Effector CD8-positive, alpha-beta T cell (primary cell): ENCODE results near the gene ETFDH.
"Not testable (repeated sequence)": the region's sequence is repeated elsewhere in the genome, so short reads cannot be mapped to it uniquely, and the experiment has no call there.

ENCODE experiments used
- DNase-seq: peaks from one replicate; lab custom pipeline; 2025; lab: John Stamatoyannopoulos, UW
- total RNA-seq, 4 experiments: gene quantifications; one replicate each; lab custom pipeline; 2026; lab: John Stamatoyannopoulos, UW

Gene ETFDH
- 24.7 to 47.3 (median 27.2) reads per million in 4 experiments for total RNA-seq

DNA sequence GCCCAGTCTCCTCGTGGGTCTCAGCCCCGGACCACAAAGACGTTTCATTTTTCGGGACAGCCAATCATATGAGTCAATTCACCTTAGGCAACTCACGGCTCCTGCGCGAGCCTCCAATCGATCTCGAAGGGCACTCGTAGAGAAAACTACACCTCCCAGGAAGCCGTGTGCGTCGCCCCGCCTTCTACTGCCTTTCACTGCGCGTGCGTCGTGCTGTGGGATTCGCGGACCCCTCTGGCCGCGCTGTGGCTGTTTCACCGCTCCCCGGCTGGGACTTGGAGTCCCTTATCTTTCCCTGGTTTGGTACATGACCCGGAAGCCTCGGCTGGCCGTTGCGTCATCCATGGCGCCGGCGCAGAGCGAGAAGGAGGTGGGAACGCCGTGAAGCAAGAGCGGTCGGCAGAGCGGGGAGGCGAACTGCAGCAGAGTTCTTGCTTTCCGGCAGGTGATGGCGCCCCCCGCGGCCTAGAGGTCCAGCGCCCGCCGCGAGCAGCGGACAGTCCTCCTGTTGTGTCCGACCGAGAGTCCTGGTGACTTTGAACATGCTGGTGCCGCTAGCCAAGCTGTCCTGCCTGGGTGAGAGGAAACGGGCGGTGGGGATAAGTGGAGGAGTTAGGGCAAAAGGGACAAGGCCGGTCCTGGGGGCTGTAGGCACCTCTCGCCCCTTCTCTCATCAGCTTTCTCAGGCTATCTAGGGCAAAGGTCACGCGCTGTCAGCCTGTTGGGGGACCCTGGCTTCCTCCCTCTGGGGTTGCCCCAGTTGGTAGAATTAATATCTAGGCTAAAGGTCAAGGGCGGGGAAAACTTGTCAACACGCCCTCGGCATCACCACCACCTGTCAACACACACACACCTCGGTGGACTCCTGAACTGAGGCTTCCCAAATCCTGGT, at the start of gene ETFDH:
ETFDH (plus strand) TSS at position 382 of the 892 bp plus-strand sequence; CDS start at position 543, 161 bp downstream.
- DNase-seq: peak; percentile 98

- no peak for DNase-seq
These were observed 47.1 kb upstream of the ETFDH start for GRCh38 chr4:158624889-158625478.

- DNase-seq: no peak
These were observed 46.6 kb upstream of the ETFDH start for GRCh38 chr4:158625544-158625943.

DNA sequence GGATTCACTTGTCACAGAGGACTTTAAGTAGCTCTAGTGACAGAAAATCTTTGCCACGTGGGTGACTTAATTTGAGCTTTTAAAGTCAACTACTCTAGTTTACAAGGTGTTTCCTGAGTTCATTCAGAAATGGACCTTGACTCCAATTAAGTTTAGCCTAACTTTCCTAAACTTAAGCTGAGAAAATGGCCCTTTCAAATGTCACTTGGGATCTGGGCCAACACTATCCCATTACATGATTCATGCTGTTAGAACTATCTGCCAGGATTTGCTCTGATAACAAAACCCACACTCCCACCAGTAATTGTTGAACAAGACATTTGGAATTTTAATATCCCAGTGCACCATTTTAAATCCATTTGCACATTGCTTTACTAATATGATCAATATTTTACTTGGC, 41.2 kb upstream of the ETFDH start:
- DNase-seq: no peak

- DNase-seq: no peak
These were observed 35.5 kb upstream of the ETFDH start for GRCh38 chr4:158636619-158637018.

DNA sequence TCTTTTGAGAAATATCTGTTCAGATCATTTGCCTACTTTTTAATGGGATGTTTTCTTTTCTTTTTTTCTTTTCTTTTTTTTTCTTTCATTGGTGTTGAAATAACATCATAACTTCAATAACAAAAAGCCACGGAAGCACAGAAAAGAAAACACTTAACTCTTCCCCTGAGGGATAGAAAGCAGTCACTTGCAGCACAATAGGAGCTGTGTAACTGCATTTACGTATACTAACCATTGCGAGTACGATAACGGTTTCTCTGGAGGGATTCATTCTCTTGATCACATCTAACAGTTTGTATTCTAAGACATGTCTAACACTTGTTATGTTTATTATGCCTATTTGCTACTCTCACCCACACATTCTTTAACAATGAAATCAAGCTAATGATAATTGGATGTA, 27.7 kb upstream of the ETFDH start:
- no peak for DNase-seq

DNA sequence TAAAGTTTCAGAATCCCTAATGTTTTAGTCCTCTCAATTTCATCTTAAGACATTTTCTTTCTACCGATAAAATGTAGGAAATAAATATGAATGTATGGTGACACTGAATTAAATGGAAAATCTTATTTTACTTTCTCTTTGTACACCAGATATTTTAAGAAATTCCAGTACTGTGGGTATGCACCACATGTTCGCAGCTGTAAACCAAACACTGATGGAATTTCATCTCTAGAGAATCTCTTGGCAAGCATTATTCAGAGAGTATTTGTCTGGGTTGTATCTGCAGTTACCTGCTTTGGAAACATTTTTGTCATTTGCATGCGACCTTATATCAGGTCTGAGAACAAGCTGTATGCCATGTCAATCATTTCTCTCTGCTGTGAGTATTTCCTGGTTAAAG, 27.3 kb upstream of the ETFDH start:
- DNase-seq: no peak

DNA sequence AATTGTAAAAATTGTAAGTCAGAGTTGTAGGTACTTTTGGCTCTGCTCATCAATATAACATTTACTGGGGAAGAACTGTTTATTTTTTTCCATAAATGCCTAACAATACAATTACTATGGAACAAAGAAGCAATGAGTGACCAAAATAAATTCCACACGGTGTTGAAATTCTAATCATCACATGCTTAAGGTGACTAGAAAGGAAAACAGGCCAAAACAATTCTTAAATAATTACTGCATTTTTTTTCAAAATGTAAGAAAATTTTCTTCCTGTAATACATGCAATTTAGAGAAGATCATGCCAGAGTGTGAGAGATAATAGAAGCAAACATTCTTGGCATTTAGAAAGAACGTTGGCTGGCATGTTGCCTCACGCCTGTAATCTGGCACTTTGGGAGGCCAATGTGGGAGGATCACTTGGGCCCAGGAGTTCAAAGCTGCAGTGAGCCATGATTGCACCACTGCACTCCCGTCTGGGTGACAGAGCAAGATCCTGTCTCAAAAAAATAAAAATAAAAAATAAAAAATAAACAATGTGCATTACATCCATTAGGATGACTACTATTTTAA, 22.9 kb upstream of the ETFDH start:
- no peak for DNase-seq

DNA sequence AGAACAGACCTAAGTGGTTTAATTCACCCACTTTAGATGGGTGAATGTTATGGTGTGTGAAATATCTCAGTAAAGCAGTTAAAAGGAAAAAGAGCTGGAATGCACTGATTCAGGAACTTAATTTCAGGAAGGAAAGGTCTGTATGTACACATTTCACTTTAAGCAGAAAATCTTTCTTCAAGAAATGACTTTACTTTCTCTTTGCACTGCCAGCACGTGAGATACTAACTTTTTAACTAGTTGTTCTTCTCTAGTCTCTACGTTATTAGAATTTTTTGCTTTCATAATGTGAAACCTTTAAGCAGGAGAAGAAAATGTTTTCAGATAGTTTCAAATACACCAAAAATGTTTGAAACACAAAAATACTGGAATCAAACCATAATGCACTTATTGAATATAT, 19.2 kb upstream of the ETFDH start:
- no peak for DNase-seq

GRCh38 chr4:158656439-158656838, 15.7 kb upstream of the ETFDH start:
- DNase-seq: no peak

DNA sequence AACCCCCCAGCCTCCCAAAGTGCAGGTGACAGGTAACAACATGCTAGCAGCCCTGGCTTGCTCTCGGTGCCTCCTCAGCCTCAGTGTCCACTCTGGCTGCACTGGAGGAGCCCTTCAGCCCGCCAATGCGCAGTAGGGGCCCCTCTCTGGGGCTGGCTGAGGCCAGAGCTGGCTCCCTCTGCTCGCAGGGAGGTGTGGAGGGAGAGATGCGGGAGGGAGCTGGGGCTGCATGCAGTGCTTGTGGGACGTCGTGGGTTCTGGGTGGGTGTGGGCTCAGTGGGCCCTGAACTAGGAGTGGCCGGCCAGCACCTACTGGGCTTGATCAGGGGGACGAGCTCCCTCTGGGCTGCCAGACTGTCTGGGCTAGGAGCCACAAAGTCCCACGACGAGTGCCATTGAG, 14.8 kb upstream of the ETFDH start:
- DNase-seq: no peak

GRCh38 chr4:158663255-158663654, 8.8 kb upstream of the ETFDH start:
- not testable (repeated sequence) for DNase-seq

- DNase-seq: not testable (repeated sequence)
These were observed 8.1 kb upstream of the ETFDH start for GRCh38 chr4:158663707-158664625.

GRCh38 chr4:158664806-158665205, 7.3 kb upstream of the ETFDH start:
- no peak for DNase-seq

- DNase-seq: no peak
These were observed 5.2 kb upstream of the ETFDH start for GRCh38 chr4:158666892-158667291.

GRCh38 chr4:158667651-158668198, 4.4 kb upstream of the ETFDH start:
- DNase-seq: no peak

DNA sequence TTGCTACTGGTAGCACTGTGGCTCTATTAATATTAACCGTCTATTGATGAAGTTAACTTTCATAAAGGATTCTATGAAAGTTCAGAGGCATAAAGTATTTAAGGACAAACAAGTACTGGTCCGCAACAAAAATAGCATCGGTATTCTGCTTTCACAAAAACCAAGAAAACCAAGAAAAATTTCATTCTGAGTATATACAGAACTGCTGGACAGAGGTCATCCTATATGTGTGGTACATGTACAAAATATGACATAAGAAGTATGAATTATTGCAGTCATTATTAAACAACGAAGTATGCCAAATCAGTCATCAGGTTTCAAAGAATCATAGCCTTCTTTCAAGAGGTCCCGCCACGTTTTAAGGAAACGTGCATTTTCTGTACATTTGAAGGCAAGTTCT, 2.8 kb upstream of the ETFDH start:
- DNase-seq: no peak

DNA sequence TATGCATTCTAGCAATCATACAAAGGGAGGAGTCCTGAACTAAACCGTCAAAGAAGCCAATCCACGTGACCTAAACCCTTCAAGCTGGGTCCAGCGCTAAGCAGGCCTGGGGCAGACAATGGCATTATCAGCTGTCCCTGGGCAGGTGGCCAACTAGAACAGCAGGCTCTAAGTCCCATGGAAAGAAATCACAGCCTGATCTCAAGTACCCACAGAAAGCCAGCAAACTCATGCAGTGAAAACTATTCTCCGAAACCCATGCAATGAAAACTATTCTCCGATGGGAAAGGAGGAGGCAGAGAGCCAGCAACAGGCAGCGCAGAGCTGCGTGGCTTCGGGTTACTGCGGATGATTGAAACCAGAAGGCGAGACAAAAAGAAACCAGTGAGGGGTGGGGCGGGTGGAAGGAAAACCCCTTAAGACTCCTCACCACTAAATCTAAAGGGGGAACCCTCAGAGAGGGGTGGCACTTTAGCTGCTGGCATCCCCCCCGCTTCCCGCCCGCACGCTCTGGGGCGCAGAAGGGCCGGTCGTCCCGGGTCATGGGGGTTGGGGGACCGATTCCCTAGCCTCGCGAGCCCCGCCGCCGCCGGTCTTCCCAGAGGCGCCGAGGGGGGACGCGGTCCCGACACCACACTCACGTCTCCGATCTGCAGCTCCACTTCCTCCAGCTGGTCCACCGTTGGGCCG, 976 bp upstream of the ETFDH start:
- DNase-seq: peak; percentile 43

- no peak for DNase-seq
These were observed 506 bp upstream of the ETFDH start, which contains the start of gene C4orf46 for GRCh38 chr4:158671665-158671914. Gene C4orf46, minus strand, starts transcription at chr4:158671887. Its CDS starts 86 bp downstream, at chr4:158671801.

GRCh38 chr4:158673633-158674032, 1.5 kb downstream of the ETFDH start:
- no peak for DNase-seq

GRCh38 chr4:158676076-158676475, 4.0 kb downstream of the ETFDH start:
- DNase-seq: no peak
